Measurements from ENCODE around the gene NEK11.

The NEK11 gene

GRCh38 chr3:131147534-131147933 is 120.9 kb downstream of the NEK11 start:
- DNase-seq, result no peak

GRCh38 chr3:131158434-131158833 is 131.8 kb downstream of the NEK11 start:
- DNase-seq, result no peak

GRCh38 chr3:131162516-131162915 is 135.8 kb downstream of the NEK11 start:
- no peak for DNase-seq

- no peak for DNase-seq
Measured at GRCh38 chr3:131167867-131168266, 141.2 kb downstream of the NEK11 start.

DNA sequence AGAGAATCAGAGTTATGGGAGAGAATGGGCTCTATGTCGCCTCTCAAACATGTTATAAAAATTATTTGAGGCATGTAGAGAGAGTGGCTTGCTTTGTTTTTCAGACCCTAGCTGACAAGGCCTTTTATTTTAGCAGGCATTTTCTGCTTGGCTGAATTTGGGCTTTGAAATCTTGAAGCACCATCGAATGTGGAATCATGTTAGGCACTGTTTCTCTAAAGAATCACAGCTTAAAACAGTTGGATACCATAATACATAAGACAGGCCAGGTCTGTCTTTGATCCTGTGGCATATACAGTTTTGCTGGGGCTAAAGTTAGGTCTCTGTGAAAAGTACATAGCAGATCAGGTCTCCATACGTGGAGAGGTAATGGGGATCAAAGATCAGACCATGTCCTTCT is 142.7 kb downstream of the NEK11 start:
- DNase-seq, result no peak

DNA sequence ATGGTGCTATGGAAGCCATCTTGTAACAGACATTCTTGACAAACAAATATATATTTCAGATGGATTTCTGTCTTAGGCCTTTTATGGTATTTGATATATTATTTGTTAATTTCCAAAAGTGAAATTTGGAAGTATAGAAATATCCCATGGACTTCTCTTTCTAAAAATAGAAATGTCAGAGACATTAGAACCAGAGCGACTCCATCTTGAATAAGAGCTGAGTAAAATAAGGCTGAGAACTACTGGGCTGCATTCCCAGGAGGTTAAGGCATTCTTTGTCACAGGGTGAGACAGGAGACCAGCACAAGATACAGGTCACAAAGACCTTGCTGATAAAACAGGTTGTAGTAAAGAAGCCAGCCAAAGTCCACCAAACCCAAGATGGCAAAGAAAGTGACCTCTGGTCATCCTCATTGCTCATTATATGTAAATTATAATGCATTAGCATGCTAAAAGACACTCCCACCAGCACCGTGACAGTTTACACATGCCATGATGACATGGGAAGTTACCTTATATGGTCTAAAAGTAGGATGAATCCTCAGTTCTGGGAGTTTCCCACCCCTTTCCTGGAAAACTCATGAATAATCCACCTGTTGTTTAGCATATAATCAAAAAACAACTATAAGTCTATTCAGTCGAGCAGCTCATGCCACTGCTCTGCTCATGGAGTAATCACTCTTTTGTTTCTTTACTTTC is 146.0 kb downstream of the NEK11 start:
- DNase-seq, result no peak

GRCh38 chr3:131174752-131175151 is 148.1 kb downstream of the NEK11 start:
- no peak for DNase-seq

DNA sequence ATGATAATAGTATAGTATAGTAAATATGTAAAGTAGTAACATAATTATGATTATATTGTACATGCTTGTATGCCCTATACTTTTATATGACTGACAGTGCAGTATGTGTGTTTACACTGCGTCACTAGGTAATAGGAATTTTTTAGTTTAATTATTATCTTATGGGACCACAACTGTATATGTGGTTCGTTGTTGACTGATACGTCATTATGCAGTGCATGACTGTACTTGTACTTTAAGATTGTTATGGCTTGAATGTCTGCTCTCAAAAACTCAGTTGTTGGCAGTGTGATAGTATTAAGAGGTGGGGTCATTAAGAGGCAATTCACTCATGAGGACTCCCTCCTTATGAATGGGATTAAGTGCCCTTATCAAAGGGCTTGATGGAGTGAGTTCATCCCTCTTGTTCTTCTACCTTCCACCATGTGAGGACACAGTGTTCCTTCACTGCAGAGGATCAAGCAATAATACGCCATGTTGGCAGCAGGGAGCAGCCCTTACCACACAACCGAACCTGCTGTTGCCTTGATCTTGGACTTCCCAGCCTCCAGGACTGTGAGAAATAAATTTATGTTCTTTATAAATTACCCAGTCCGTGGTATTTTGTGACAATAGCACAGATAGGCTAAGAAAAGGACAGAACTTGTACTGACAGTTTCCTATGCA is 152.2 kb downstream of the NEK11 start:
- DNase-seq, result no peak

DNA sequence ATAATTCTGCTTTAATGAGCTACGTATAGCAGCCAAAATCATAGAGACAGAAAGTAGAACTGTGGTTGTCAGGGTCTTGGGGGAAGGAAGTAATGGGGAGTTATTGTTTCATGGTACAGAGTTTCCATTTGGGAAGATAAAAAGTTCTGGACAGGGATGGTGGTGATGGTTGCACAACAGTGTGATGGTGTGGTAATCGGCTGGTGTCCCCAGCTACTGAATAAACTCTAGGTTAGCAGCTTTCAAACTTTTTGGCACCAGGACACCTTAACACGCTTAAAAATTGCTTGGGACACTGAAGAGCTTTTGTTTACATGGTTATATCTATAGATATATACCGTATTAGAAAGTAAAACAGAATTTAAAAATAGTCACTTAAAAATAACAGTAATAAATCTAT is 166.0 kb downstream of the NEK11 start:
- no peak for DNase-seq

GRCh38 chr3:131193641-131194238 is 167.1 kb downstream of the NEK11 start:
- no peak for DNase-seq

- DNase-seq, result no peak
Measured at GRCh38 chr3:131194816-131195215, 168.1 kb downstream of the NEK11 start.

GRCh38 chr3:131200636-131201199 is 174.0 kb downstream of the NEK11 start:
- DNase-seq, result no peak

GRCh38 chr3:131216330-131216729 is 189.7 kb downstream of the NEK11 start:
- no peak for DNase-seq

DNA sequence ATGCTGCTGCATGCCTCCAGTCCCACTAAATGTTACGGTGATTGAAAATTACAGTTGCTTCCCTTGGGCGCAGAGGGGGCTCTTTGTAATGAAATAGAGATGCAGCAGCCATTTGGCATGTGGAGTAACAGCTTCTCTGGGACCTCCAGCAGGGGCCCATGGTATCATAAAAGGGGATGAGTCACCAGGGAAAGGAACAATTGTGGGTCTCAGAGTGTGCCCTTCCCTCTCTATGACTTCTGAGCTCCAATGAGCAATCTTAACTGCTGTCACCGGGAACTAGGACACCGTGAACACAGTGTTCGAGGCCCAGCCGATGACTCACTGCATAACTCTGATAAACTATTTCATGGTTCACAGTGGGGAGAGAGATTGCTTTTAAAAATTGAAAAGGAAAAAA is 190.1 kb downstream of the NEK11 start:
- DNase-seq, result no peak

GRCh38 chr3:131217296-131217741 is 190.6 kb downstream of the NEK11 start:
- DNase-seq, result no peak

DNA sequence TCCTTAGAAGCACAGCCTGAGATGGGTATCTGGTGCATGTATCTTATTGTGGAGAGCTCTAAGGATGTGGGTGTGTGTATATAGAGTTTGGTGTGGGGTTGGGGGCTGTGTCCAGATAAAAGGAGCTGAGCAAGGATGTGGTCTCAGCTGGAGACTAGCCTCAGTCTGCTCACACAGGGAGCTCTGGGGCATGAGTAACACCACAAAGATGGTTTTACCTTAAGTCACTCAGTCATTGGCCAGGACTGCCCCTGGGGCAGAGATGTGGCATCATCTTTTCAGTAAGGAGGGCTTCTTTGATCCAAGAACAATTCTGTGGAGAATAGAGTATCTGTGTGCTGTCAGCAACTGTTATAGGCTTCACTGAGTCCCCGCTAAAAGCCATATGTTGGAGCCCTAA is 191.5 kb downstream of the NEK11 start:
- DNase-seq, result no peak

GRCh38 chr3:131221731-131222130 is 195.1 kb downstream of the NEK11 start:
- no peak for DNase-seq

GRCh38 chr3:131222599-131222998 is 195.9 kb downstream of the NEK11 start:
- DNase-seq, result no peak

- no peak for DNase-seq
Measured at GRCh38 chr3:131223373-131224289, 197.0 kb downstream of the NEK11 start.

DNA sequence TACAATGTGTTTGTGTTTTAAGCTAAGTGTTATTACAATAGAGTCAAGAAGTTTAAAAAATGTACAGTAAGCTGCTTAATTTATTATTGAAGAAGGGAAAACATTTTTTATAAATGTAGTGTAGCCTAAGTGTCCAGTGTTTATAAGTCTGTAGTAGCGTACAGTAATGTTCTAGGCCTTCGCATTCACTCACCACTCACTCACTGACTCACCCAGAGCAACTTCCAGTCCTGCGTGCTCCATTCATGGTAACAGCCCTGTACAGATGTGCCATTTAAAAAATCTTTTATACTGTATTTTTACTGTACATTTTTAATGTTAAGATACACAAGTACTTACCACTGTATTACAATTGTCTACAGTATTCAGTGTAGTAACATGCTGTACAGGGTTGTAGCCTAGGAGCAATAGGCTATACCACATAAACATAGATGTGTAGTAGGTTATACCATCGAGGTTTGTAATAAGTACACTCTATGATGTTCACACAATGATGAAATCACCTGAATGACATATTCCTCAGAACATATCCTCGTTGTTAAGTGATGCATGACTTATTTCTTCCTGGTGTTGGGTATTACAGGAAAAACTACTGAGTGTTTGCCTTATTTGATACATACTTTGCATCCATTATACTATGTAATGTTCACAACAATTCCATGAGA is 198.3 kb downstream of the NEK11 start:
- DNase-seq, result no peak

- DNase-seq, result no peak
Measured at GRCh38 chr3:131228522-131228921, 201.8 kb downstream of the NEK11 start.

- DNase-seq, result no peak
Measured at GRCh38 chr3:131231710-131232389, 205.2 kb downstream of the NEK11 start.

Measured in GOT3 (cell line).